Fibroblast of mammary gland (primary cell): ENCODE data around the gene ABHD2.

Experiments used
- DNase-seq: peaks from one replicate; pipeline ENCODE4 v3.0.0-alpha.2; 2010; ENCODE audit warnings: low read depth
- H3K4me3 ChIP-seq: 2 replicates; pipeline ENCODE4 v1.5.1; 2011; ENCODE audit warnings: low read depth, mild to moderate bottlenecking, low read length, moderate library complexity; ENCODE audit not compliant: control insufficient read depth
- TF ChIP-seq, protein P1 (sequence below): conservative IDR thresholded peaks from 2 replicates; pipeline ENCODE4 v1.5.1; 2011; ENCODE audit warnings: low read depth, low read length, inconsistent platforms; ENCODE audit not compliant: control insufficient read depth, insufficient read depth

Gene ABHD2

DNA sequence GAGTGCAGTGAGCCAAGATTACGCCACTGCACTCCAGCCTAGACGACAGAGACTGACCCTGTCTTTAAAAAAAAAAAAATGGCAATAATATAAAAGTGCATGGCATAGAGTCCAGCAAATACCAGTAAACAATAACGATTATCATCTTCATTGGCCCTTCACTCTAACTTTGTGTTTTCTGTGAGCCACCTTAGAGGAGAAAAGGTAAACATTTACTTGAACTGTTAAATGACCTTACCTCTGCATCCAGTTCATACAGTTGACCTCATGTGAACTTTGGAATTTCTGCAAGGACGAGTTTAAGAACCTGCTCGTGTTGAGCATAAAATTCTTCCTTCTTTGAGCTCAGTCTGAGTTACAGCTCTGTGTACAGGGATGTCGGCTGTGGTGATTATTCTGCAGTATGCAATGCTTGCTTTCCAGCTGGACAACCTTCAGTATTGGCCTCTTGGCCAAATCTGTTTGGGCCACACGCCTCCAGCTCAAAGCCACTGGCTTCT is 76.5 kb downstream of the ABHD2 start:
- DNase-seq, result no peak
- TF ChIP-seq, protein P1, sequence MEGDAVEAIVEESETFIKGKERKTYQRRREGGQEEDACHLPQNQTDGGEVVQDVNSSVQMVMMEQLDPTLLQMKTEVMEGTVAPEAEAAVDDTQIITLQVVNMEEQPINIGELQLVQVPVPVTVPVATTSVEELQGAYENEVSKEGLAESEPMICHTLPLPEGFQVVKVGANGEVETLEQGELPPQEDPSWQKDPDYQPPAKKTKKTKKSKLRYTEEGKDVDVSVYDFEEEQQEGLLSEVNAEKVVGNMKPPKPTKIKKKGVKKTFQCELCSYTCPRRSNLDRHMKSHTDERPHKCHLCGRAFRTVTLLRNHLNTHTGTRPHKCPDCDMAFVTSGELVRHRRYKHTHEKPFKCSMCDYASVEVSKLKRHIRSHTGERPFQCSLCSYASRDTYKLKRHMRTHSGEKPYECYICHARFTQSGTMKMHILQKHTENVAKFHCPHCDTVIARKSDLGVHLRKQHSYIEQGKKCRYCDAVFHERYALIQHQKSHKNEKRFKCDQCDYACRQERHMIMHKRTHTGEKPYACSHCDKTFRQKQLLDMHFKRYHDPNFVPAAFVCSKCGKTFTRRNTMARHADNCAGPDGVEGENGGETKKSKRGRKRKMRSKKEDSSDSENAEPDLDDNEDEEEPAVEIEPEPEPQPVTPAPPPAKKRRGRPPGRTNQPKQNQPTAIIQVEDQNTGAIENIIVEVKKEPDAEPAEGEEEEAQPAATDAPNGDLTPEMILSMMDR, result no peak
- no peak overlapping the region for H3K4me3 ChIP-seq

DNA sequence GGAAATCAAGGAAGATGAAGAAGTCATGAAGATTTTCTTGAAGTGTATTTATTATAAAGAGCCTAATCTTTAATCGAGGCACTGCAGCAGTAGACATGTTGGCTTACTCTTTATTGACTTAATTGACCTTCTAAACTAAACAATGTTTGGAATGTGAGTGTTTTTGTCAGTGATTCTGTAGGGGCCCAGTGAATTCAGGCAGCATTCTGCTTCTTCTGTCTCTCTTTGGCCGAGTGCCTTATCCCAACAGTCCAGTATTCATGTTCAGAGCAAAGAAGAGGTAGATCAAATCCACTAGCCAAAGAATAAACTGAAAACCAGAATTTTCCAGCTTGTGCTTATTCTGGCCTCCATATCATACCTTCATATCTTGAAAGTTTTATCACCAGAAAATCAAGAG is 77.4 kb downstream of the ABHD2 start:
- DNase-seq, result no peak
- TF ChIP-seq, protein P1, result no peak
- H3K4me3 ChIP-seq, result no peak overlapping the region

DNA sequence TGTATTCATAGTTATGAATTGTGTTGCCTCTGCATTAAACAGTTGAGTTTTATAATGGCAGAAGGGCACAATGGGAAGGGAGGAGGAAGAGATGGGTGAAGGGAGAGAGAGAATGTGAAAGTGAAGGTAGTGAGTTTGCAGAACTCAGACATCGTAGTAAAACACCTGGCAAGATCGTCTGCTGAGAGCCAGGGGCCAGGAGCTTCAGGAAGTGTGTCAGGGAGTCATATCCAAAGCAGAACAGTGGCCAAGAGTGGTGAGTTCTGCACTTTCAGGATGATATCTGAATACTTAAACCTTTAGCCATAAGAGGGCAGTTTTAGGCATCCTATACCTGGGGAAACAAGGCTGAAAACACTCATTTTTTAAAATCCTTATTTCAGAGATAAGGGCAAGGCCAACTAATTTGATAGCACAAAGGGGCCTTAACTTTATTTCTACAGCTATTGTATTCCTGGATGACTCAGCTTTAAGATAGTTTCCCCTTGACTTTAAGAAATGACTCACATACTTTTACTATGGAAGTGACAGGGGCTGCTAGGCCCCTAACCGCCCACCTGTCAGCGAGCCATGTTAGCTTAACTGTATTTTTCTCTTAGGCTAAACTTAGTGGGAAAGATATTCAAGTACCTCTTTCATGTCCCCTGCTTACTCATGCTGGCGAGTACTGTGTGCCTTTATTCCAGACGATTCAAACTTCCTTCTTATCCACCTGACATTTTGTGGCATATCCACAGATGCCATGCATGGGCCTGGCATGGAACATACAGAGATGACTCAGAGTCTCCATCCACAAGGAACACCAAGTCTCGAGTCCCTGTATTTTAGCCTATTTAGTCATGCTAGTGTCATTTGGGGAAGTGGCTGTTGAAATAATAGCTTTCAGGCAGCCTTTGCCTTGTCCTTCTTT is 79.3 kb downstream of the ABHD2 start:
- H3K4me3 ChIP-seq, result no peak overlapping the region
- TF ChIP-seq, protein P1, result no peak

DNA sequence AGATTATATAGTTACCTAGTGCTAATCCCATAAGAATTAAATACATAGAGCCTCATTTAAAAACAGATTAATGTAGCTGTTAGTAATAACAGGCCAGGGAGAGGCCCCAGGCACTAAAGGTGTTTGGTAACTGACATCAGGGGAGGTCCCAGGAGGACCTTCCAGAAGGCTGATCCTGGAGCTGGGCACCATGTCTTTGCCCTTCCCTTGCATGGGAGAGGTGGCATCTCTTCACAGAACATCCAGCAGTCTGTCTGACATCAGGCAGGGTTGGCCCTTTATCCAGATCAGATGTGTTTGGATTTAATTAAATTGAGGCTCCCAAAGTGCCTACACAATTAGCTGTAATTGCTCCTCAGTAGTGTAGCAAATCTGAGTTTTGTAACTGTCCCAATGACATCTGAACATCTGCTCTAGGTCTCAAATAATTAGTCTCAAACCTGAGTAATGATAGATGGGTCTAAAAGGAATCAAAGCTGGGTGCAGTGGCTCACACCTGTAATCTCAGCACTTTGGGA is 80.1 kb downstream of the ABHD2 start:
- no peak for DNase-seq
- H3K4me3 ChIP-seq, result no peak overlapping the region
- TF ChIP-seq, protein P1, result no peak

More for the DNA sequence above, 79.3 kb downstream of the ABHD2 start:
- peak; percentile 67 for DNase-seq

DNA sequence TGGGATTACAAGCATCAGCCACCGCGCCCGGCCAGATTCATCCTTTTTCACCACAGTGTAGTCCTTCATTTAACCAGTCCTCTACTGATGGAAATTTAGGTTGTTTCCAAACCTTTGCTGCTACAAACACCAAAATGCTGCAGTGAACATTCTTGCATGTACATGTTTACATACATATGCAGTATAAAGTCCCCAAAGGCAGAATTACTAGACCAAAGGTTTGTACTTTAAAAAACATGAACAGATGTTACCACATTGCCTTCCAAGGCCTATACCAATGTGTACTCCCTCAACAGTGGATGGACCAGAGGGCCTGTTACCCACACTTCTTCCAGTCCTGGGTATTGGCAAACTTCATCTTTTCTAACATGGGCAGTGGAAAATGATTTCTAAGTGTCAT is 82.1 kb downstream of the ABHD2 start:
- no peak for DNase-seq
- H3K4me3 ChIP-seq, result no peak overlapping the region
- TF ChIP-seq, protein P1, result no peak

DNA sequence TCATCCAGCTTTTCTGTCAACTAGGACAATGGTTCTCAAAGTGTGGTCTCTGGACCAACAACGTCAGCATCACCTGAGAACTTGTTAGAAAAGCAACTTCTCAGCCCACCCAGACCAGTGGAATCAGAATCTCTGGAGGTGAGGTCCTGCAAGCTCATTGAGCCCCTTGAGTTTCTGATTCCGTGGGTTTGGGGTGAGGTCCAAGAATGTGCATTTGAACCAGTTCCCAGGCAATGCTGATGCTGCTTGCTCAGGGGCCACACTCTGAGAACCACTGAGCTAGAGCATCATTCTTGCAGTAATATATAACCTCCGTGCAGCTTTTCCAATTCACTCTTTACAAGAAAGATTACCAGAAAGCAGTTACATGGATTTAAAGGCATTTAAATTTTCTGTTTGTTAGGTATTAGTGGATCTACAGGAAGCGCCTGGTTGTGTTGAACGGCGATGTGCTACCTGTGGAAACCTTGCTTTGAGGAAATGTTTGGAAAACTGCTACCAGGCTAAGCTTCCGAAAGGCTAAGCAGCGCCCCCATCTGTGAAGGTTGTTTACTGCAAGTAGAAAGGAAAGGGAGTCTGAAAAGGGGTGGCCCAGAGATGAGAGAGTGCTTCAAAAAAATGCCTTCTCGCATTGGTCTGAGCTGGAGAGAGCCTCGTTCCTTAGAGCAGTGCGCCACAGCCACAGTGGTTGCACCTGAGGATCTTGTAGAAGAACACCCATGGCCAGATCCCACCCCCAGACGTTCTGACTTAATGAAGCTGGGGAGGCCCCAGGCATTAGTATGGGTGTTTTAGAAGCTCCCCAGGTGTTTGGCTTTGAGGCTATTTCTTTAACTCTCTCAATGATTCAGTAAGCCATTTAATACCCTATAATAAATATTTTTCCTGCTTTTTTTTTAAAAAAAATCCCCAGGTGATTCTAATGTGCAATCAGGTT is 83.1 kb downstream of the ABHD2 start:
- TF ChIP-seq, protein P1, result peak; percentile 86
- no peak overlapping the region for H3K4me3 ChIP-seq
- DNase-seq, result peak; percentile 50
